IMR-90 (cell line): ENCODE data around the gene SLC31A2. TPM values are rescaled to one million over a fixed set of nuclear protein-coding genes. Genes with fewer than 3 reads are reported as not detected.
"Not testable (repeated sequence)": the region's sequence is repeated elsewhere in the genome, so short reads cannot be mapped to it uniquely, and the experiment has no call there.

Source experiments
- ATAC-seq: fragments of 200-7000 bp; cut with Tn5 transposase; 2 replicates; pipeline ENCODE4 v1.9.1; 2020; ENCODE audit warnings: low read depth, mild to moderate bottlenecking, moderate library complexity
- BruUV-seq: library from RNA; stranded (reverse); fragments of 400-500 nt; replicated peaks from 2 replicates; lab custom pipeline; 2021; lab: Mats Ljungman, UMichigan
- CTCF ChIA-PET: fragments of 300-600 bp; formaldehyde crosslinking; extraction: SDS; loops from one replicate; lab custom pipeline; 2021; ENCODE audit warnings: antibody characterized with exemption; lab: Yijun Ruan, JAX
- POLR2A ChIA-PET: fragments of 300-600 bp; sonication (Branson Sonifier 250); formaldehyde crosslinking; loops from one replicate; lab custom pipeline; 2022; ENCODE audit warnings: antibody characterized with exemption; ENCODE audit not compliant: unreplicated experiment; lab: Charles Lee
- DNase-seq: peaks from one replicate; pipeline ENCODE4 v3.0.0; 2013
- H2AFZ ChIP-seq: replicated peaks from 2 replicates; pipeline ENCODE3; 2013; ENCODE audit warnings: low read length, mild to moderate bottlenecking; ENCODE audit not compliant: poor library complexity
- H2AK5ac ChIP-seq: 2 replicates; pipeline ENCODE4 v1.6.1; 2013; ENCODE audit warnings: low read depth, low read length, inconsistent platforms
- H2AK9ac ChIP-seq: replicated peaks from 2 replicates; pipeline ENCODE3; 2013; ENCODE audit warnings: mild to moderate bottlenecking, low read depth, low read length, moderate library complexity; ENCODE audit not compliant: poor library complexity
- H2BK120ac ChIP-seq: 2 replicates; pipeline ENCODE4 v1.6.1; 2013; ENCODE audit warnings: low read depth, low read length, inconsistent platforms
- H2BK15ac ChIP-seq: 3 replicates; pipeline ENCODE4 v1.6.1; 2013; ENCODE audit warnings: low read depth, low read length, inconsistent platforms
- H2BK20ac ChIP-seq: 2 replicates; pipeline ENCODE4 v1.6.1; 2013; ENCODE audit warnings: low read depth, mild to moderate bottlenecking, inconsistent platforms, low read length, moderate library complexity
- H2BK5ac ChIP-seq: 2 replicates; pipeline ENCODE4 v1.6.1; 2013; ENCODE audit warnings: mild to moderate bottlenecking, low read depth, low read length, inconsistent platforms; ENCODE audit not compliant: poor library complexity, severe bottlenecking
- H3K14ac ChIP-seq: replicated peaks from 2 replicates; pipeline ENCODE4 v1.6.1; 2013; ENCODE audit warnings: low read depth, low read length, inconsistent platforms
- H3K18ac ChIP-seq: 2 replicates; pipeline ENCODE4 v1.6.1; 2013; ENCODE audit warnings: low read depth, low read length, control low read depth
- H3K23ac ChIP-seq: 2 replicates; pipeline ENCODE4 v1.6.1; 2013; ENCODE audit warnings: low read depth, low read length, inconsistent platforms
- H3K27ac ChIP-seq: 2 replicates; pipeline ENCODE4 v1.5.1; 2013; ENCODE audit warnings: mild to moderate bottlenecking, control low read depth, low read length; ENCODE audit not compliant: insufficient read depth
- H3K27me3 ChIP-seq: 2 replicates; pipeline ENCODE4 v1.6.1; 2013; ENCODE audit warnings: low read length; ENCODE audit not compliant: control insufficient read depth, insufficient read depth
- H3K36me3 ChIP-seq: 2 replicates; pipeline ENCODE4 v1.6.1; 2013; ENCODE audit warnings: low read length, mixed read lengths; ENCODE audit not compliant: control insufficient read depth, insufficient read depth
- H3K4ac ChIP-seq: 2 replicates; pipeline ENCODE4 v1.6.1; 2013; ENCODE audit warnings: low read depth, low read length, inconsistent platforms
- H3K4me1 ChIP-seq: 2 replicates; pipeline ENCODE4 v1.6.1; 2013; ENCODE audit warnings: low read length, mixed read lengths; ENCODE audit not compliant: control insufficient read depth, insufficient read depth
- H3K4me2 ChIP-seq: 2 replicates; pipeline ENCODE4 v1.6.1; 2013; ENCODE audit warnings: low read depth, mild to moderate bottlenecking, control low read depth, low read length, moderate library complexity
- H3K4me3 ChIP-seq: 2 replicates; pipeline ENCODE4 v1.5.1; 2013; ENCODE audit warnings: low read depth, mild to moderate bottlenecking, control low read depth, low read length, moderate library complexity; ENCODE audit not compliant: insufficient read depth
- H3K56ac ChIP-seq: 2 replicates; pipeline ENCODE4 v1.6.1; 2013; ENCODE audit warnings: low read length, inconsistent platforms; ENCODE audit not compliant: insufficient read depth; ENCODE audit errors: extremely low read depth
- H3K79me1 ChIP-seq, 2 experiments: 2 replicates each; pipeline ENCODE4 v1.6.1; 2013; ENCODE audit warnings: low read length in 2 of 2, inconsistent platforms in 1 of 2, low read depth in 1 of 2
- H3K9ac ChIP-seq: 2 replicates; pipeline ENCODE4 v1.6.1; 2013; ENCODE audit warnings: low read depth, low read length, control low read depth
- H3K9me1 ChIP-seq: 2 replicates; pipeline ENCODE4 v1.6.1; 2013; ENCODE audit warnings: low read length, inconsistent platforms; ENCODE audit not compliant: insufficient read depth
- H3K9me3 ChIP-seq: 2 replicates; pipeline ENCODE4 v1.6.1; 2013; ENCODE audit warnings: low read length; ENCODE audit not compliant: control insufficient read depth, insufficient read depth
- H4K20me1 ChIP-seq: 2 replicates; pipeline ENCODE4 v1.6.1; 2013; ENCODE audit warnings: low read length, inconsistent platforms; ENCODE audit not compliant: insufficient read depth
- H4K5ac ChIP-seq: 2 replicates; pipeline ENCODE4 v1.6.1; 2013; ENCODE audit warnings: mild to moderate bottlenecking, low read depth, low read length, control low read depth
- H4K8ac ChIP-seq, 2 experiments: 2 replicates each; pipeline ENCODE4 v1.6.1; 2013; ENCODE audit warnings: low read depth in 2 of 2, low read length in 2 of 2, control low read depth in 1 of 2, inconsistent platforms in 1 of 2
- H4K91ac ChIP-seq: 2 replicates; pipeline ENCODE4 v1.6.1; 2013; ENCODE audit warnings: low read depth, low read length, inconsistent platforms; ENCODE audit not compliant: insufficient read depth
- WGBS, 2 experiments: methylation state at CpG; one replicate each; pipeline versions ENCODE4 v1.1.5 to v1.1.7; 2013; ENCODE audit warnings: missing lambda C conversion rate in 2 of 2; ENCODE audit not compliant: insufficient read length in 1 of 2; ENCODE audit errors: extremely low coverage in 2 of 2; 5-methylcytosine and 5-hydroxymethylcytosine counted together
- dilution Hi-C: fragments of 300-500 bp; cut with HindIII; formaldehyde crosslinking; loops from one replicate; pipeline ENCODE4 v1.14.3; 2018; ENCODE audit warnings: low sequenced_read_pairs; ENCODE audit not compliant: unreplicated experiment
- in situ Hi-C: fragments of 300-500 bp; cut with MboI; formaldehyde crosslinking; loops from 3 replicates; pipeline ENCODE4 v1.14.3; 2019; ENCODE audit warnings: low sequenced_read_pairs, inconsistent platforms, mixed read lengths
- intact Hi-C: fragments of 100-400 bp; cut with micrococcal nuclease; formaldehyde crosslinking; loops from 2 replicates; pipeline ENCODE4 v1.10.0; 2022
- polyA plus RNA-seq, 3 experiments: library from polyadenylated mRNA; depleted of rRNA; stranded (reverse); fragments of >200 nt; gene quantifications; 2 replicates each; pipeline ENCODE4 v1.2.3, GENCODE V29; 2012; ENCODE audit warnings: low replicate concordance in 1 of 3
- total RNA-seq: library from RNA; depleted of rRNA; stranded (reverse); fragments of >200 nt; gene quantifications from 2 replicates; pipeline ENCODE4 v1.2.3, GENCODE V29; 2012

The SLC31A2 gene
- total and polyA plus RNA-seq, 2 of the 4 experiments (the other 2 are of a cell fraction), result 5.1 to 7.2 TPM

GRCh38 chr9:113112706-113113510 lies 37.9 kb upstream of the SLC31A2 start:
- H3K4me2 ChIP-seq, H2BK5ac ChIP-seq, H3K56ac ChIP-seq, H3K18ac ChIP-seq, BruUV-seq, H4K5ac ChIP-seq, H2BK15ac ChIP-seq, H2BK120ac ChIP-seq, H4K91ac ChIP-seq, H3K4me1 ChIP-seq, H3K9me3 ChIP-seq, POLR2A ChIA-PET, H3K27me3 ChIP-seq, H3K27ac ChIP-seq, H3K36me3 ChIP-seq, H4K8ac ChIP-seq, H2AK9ac ChIP-seq, DNase-seq, dilution Hi-C loops, H3K4me3 ChIP-seq, H3K23ac ChIP-seq, H2AK5ac ChIP-seq, H3K14ac ChIP-seq, H3K9me1 ChIP-seq, in situ Hi-C loops, H4K20me1 ChIP-seq, H3K79me1 ChIP-seq, H2AFZ ChIP-seq, H2BK20ac ChIP-seq, H3K9ac ChIP-seq, H3K4ac ChIP-seq: not testable (repeated sequence)
- no CpG with 5 or more reads among the region's 54 CpGs for WGBS, 2 experiments
- peak; percentile 82 for ATAC-seq
- CTCF ChIA-PET, result interaction anchor here (1.7 kb wide), 1 partner anchor 187 kb away, joined by 4 read pairs; no protein-coding TSS in a partner anchor
- intact Hi-C loops, result loop anchor here (5.0 kb wide), 1 partner anchor 191 kb away; no protein-coding TSS in a partner anchor

- H3K14ac ChIP-seq, BruUV-seq, H3K56ac ChIP-seq, H3K36me3 ChIP-seq, H3K4ac ChIP-seq, H3K9me1 ChIP-seq, H3K9ac ChIP-seq, H2AK9ac ChIP-seq, intact Hi-C loops, H3K79me1 ChIP-seq, H2AFZ ChIP-seq, H4K20me1 ChIP-seq, H3K9me3 ChIP-seq, dilution Hi-C loops, H2BK15ac ChIP-seq, H4K8ac ChIP-seq, H4K5ac ChIP-seq, H4K91ac ChIP-seq, POLR2A ChIA-PET, ATAC-seq, H3K23ac ChIP-seq, H2BK120ac ChIP-seq, H2BK5ac ChIP-seq, CTCF ChIA-PET, H3K27ac ChIP-seq, H3K18ac ChIP-seq, H3K4me2 ChIP-seq, H2BK20ac ChIP-seq, DNase-seq, H2AK5ac ChIP-seq, H3K27me3 ChIP-seq, H3K4me1 ChIP-seq, in situ Hi-C loops, H3K4me3 ChIP-seq: not testable (repeated sequence)
- WGBS, 2 experiments, result no CpG with 5 or more reads among the region's 6 CpGs
These were observed 32.0 kb upstream of the SLC31A2 start for GRCh38 chr9:113118829-113119228.
